Endodermal cell (in vitro differentiated cells): ENCODE measurements around the gene AHSP. TPM values are rescaled to one million over a fixed set of nuclear protein-coding genes. Genes with fewer than 3 reads are reported as not detected.

Source experiments
- DNase-seq: peaks from one replicate; pipeline ENCODE4 v3.0.0-alpha.2; 2017
- H3K27ac ChIP-seq: 2 replicates; pipeline ENCODE4 v1.5.1; 2013; ENCODE audit warnings: mild to moderate bottlenecking, low read depth, low read length, moderate library complexity
- H3K27me3 ChIP-seq: 2 replicates; pipeline ENCODE4 v1.6.1; 2013; ENCODE audit warnings: mild to moderate bottlenecking, low read length, moderate library complexity; ENCODE audit not compliant: insufficient read depth, control insufficient read depth, poor library complexity, severe bottlenecking
- H3K36me3 ChIP-seq: 2 replicates; pipeline ENCODE4 v1.7.0; 2013; ENCODE audit warnings: mild to moderate bottlenecking, low read length, moderate library complexity; ENCODE audit not compliant: control insufficient read depth, insufficient read depth
- H3K4me1 ChIP-seq: one replicate; pipeline ENCODE4 v1.7.0; 2013; ENCODE audit warnings: low read length; ENCODE audit not compliant: control insufficient read depth, insufficient read depth
- H3K4me3 ChIP-seq: 2 replicates; pipeline ENCODE4 v1.5.1; 2013; ENCODE audit warnings: mild to moderate bottlenecking, low read length, moderate library complexity
- H3K9ac ChIP-seq: 2 replicates; pipeline ENCODE4 v1.6.1; 2013; ENCODE audit warnings: mild to moderate bottlenecking, low read length, moderate library complexity; ENCODE audit not compliant: poor library complexity, severe bottlenecking; ENCODE audit errors: extremely low read depth
- H3K9me3 ChIP-seq: 2 replicates; pipeline ENCODE4 v1.6.1; 2013; ENCODE audit warnings: mild to moderate bottlenecking, low read length, moderate library complexity; ENCODE audit not compliant: control insufficient read depth
- H3K27ac Mint-ChIP-seq: 2 replicates; pipeline ENCODE4 v1.8.0; 2020; ENCODE audit warnings: mixed read lengths
- H3K27me3 Mint-ChIP-seq: 2 replicates; pipeline ENCODE4 v1.8.0; 2021; ENCODE audit warnings: mild to moderate bottlenecking, mixed read lengths; ENCODE audit not compliant: insufficient read depth
- H3K36me3 Mint-ChIP-seq: 2 replicates; pipeline ENCODE4 v1.8.0; 2020; ENCODE audit warnings: low read depth, mixed read lengths
- H3K4me1 Mint-ChIP-seq: 2 replicates; pipeline ENCODE4 v1.8.0; 2020; ENCODE audit warnings: mixed read lengths
- H3K4me3 Mint-ChIP-seq: 2 replicates; pipeline ENCODE4 v1.8.0; 2020; ENCODE audit warnings: mild to moderate bottlenecking, moderate library complexity, mixed read lengths
- H3K9me3 Mint-ChIP-seq: 2 replicates; pipeline ENCODE4 v1.8.0; 2020; ENCODE audit warnings: mild to moderate bottlenecking, mixed read lengths
- CTCF ChIP-seq: fragments of 200-600 bp; sonication (generic); conservative IDR thresholded peaks from 2 replicates; pipeline ENCODE4 v1.5.0; 2021; ENCODE audit warnings: antibody characterized with exemption, mild to moderate bottlenecking
- WGBS, 2 experiments: methylation state at CpG; one replicate each; pipeline versions ENCODE4 v1.1.5 to v1.1.7; 2013; ENCODE audit warnings: missing lambda C conversion rate in 2 of 2, mixed read lengths in 1 of 2; ENCODE audit not compliant: insufficient coverage in 1 of 2, insufficient read length in 1 of 2; 5-methylcytosine and 5-hydroxymethylcytosine counted together
- total RNA-seq, 2 donors: library from RNA; stranded (reverse); fragmentation: NEBNext Ultra II Directional in 1 of 2; extraction: Animal tissue kit (Norgen Biotek cat#: 25700) in 1 of 2; gene quantifications; 2 replicates in 1 of 2; 3 replicates in 1 of 2; pipeline ENCODE4 v1.2.1, GENCODE V29; 2021

Gene AHSP
- total RNA-seq, 2 donors from 2014 or later, result not detected

- H3K9ac ChIP-seq, result no peak overlapping the region
- no peaks in the 10 kb centered on the region for H3K9me3 Mint-ChIP-seq
- no peaks in the 10 kb centered on the region for H3K4me1 ChIP-seq
- peak overlapping the region; percentile 56 for H3K4me3 Mint-ChIP-seq
- no peaks in the 10 kb centered on the region for H3K36me3 ChIP-seq
- H3K27ac ChIP-seq, result no peak overlapping the region
- peaks cover 42% of the 10 kb centered on the region for H3K27me3 ChIP-seq
- DNase-seq, result no peak
- H3K4me3 ChIP-seq, result peak overlapping the region; percentile 64
- no peak for TF ChIP-seq CTCF
- WGBS, 2 experiments, result 57 to 64% methylated on average over 9 to 17 of the region's 17 CpGs
- H3K27ac Mint-ChIP-seq, result no peak overlapping the region
- H3K4me1 Mint-ChIP-seq, result peaks cover 13% of the 10 kb centered on the region
- no peaks in the 10 kb centered on the region for H3K9me3 ChIP-seq
- no peaks in the 10 kb centered on the region for H3K36me3 Mint-ChIP-seq
- peaks cover 37% of the 10 kb centered on the region for H3K27me3 Mint-ChIP-seq
Observed at GRCh38 chr16:31529937-31530312, 2.2 kb downstream of the AHSP start.

GRCh38 chr16:31530405-31530804, 2.7 kb downstream of the AHSP start:
- no peaks in the 10 kb centered on the region for H3K36me3 Mint-ChIP-seq
- 72 to 87% methylated on average over 3 to 4 of the region's 5 CpGs for WGBS, 2 experiments

GRCh38 chr16:31531096-31531495, 3.4 kb downstream of the AHSP start:
- Histone ChIP-seq H3K4me3 (no peak overlapping the region), H3K4me1 (no peaks in the 10 kb centered on the region), H3K27ac (no peak overlapping the region), H3K9me3 (no peaks in the 10 kb centered on the region), H3K27me3 (peaks cover 42% of the 10 kb centered on the region), H3K36me3 (no peaks in the 10 kb centered on the region), H3K9ac (no peak overlapping the region)
- Mint-ChIP-seq H3K4me1 (peaks cover 13% of the 10 kb centered on the region), H3K9me3 (peaks cover 1% of the 10 kb centered on the region), H3K27ac (no peak overlapping the region), H3K36me3 (no peaks in the 10 kb centered on the region), H3K4me3 (no peak overlapping the region), H3K27me3 (peaks cover 40% of the 10 kb centered on the region)
- no peak for TF ChIP-seq CTCF
- DNase-seq, result no peak
- WGBS, 2 experiments, result 88% methylated on average over 1 of the region's 1 CpG

More at GRCh38 chr16:31530405-31530804, 2.7 kb downstream of the AHSP start:
- H3K27me3 ChIP-seq, result peaks cover 42% of the 10 kb centered on the region
- H3K36me3 ChIP-seq, result no peaks in the 10 kb centered on the region
- no peak overlapping the region for H3K27ac ChIP-seq
- Mint-ChIP-seq H3K4me1 (peaks cover 13% of the 10 kb centered on the region), H3K27ac (no peak overlapping the region), H3K27me3 (peaks cover 38% of the 10 kb centered on the region), H3K9me3 (no peaks in the 10 kb centered on the region), H3K4me3 (peak overlapping the region; percentile 56)
- H3K9ac ChIP-seq, result no peak overlapping the region
- no peaks in the 10 kb centered on the region for H3K9me3 ChIP-seq
- no peak for TF ChIP-seq CTCF
- H3K4me3 ChIP-seq, result no peak overlapping the region
- no peaks in the 10 kb centered on the region for H3K4me1 ChIP-seq
- DNase-seq, result no peak
